IMR-90 (cell line): Measurements from ENCODE around the gene HERC3. TPM values are rescaled to one million over a fixed set of nuclear protein-coding genes. Genes with fewer than 3 reads are reported as not detected.

ENCODE experiments used
- ATAC-seq: fragments of 200-7000 bp; cut with Tn5 transposase; 2 replicates; pipeline ENCODE4 v1.9.1; 2020; ENCODE audit warnings: low read depth, mild to moderate bottlenecking, moderate library complexity
- BruUV-seq: library from RNA; stranded (reverse); fragments of 400-500 nt; replicated peaks from 2 replicates; lab custom pipeline; 2021; lab: Mats Ljungman, UMichigan
- CTCF ChIA-PET: fragments of 300-600 bp; formaldehyde crosslinking; extraction: SDS; loops from one replicate; lab custom pipeline; 2021; ENCODE audit warnings: antibody characterized with exemption; lab: Yijun Ruan, JAX
- POLR2A ChIA-PET: fragments of 300-600 bp; sonication (Branson Sonifier 250); formaldehyde crosslinking; loops from one replicate; lab custom pipeline; 2022; ENCODE audit warnings: antibody characterized with exemption; ENCODE audit not compliant: unreplicated experiment; lab: Charles Lee
- DNase-seq: peaks from one replicate; pipeline ENCODE4 v3.0.0; 2013
- H2AFZ ChIP-seq: replicated peaks from 2 replicates; pipeline ENCODE3; 2013; ENCODE audit warnings: low read length, mild to moderate bottlenecking; ENCODE audit not compliant: poor library complexity
- H2AK5ac ChIP-seq: 2 replicates; pipeline ENCODE4 v1.6.1; 2013; ENCODE audit warnings: low read depth, low read length, inconsistent platforms
- H2AK9ac ChIP-seq: replicated peaks from 2 replicates; pipeline ENCODE3; 2013; ENCODE audit warnings: mild to moderate bottlenecking, low read depth, low read length, moderate library complexity; ENCODE audit not compliant: poor library complexity
- H2BK120ac ChIP-seq: 2 replicates; pipeline ENCODE4 v1.6.1; 2013; ENCODE audit warnings: low read depth, low read length, inconsistent platforms
- H2BK15ac ChIP-seq: 3 replicates; pipeline ENCODE4 v1.6.1; 2013; ENCODE audit warnings: low read depth, low read length, inconsistent platforms
- H2BK20ac ChIP-seq: 2 replicates; pipeline ENCODE4 v1.6.1; 2013; ENCODE audit warnings: low read depth, mild to moderate bottlenecking, inconsistent platforms, low read length, moderate library complexity
- H2BK5ac ChIP-seq: 2 replicates; pipeline ENCODE4 v1.6.1; 2013; ENCODE audit warnings: mild to moderate bottlenecking, low read depth, low read length, inconsistent platforms; ENCODE audit not compliant: poor library complexity, severe bottlenecking
- H3K14ac ChIP-seq: replicated peaks from 2 replicates; pipeline ENCODE4 v1.6.1; 2013; ENCODE audit warnings: low read depth, low read length, inconsistent platforms
- H3K18ac ChIP-seq: 2 replicates; pipeline ENCODE4 v1.6.1; 2013; ENCODE audit warnings: low read depth, low read length, control low read depth
- H3K23ac ChIP-seq: 2 replicates; pipeline ENCODE4 v1.6.1; 2013; ENCODE audit warnings: low read depth, low read length, inconsistent platforms
- H3K27ac ChIP-seq: 2 replicates; pipeline ENCODE4 v1.5.1; 2013; ENCODE audit warnings: mild to moderate bottlenecking, control low read depth, low read length; ENCODE audit not compliant: insufficient read depth
- H3K27me3 ChIP-seq: 2 replicates; pipeline ENCODE4 v1.6.1; 2013; ENCODE audit warnings: low read length; ENCODE audit not compliant: control insufficient read depth, insufficient read depth
- H3K36me3 ChIP-seq: 2 replicates; pipeline ENCODE4 v1.6.1; 2013; ENCODE audit warnings: low read length, mixed read lengths; ENCODE audit not compliant: control insufficient read depth, insufficient read depth
- H3K4ac ChIP-seq: 2 replicates; pipeline ENCODE4 v1.6.1; 2013; ENCODE audit warnings: low read depth, low read length, inconsistent platforms
- H3K4me1 ChIP-seq: 2 replicates; pipeline ENCODE4 v1.6.1; 2013; ENCODE audit warnings: low read length, mixed read lengths; ENCODE audit not compliant: control insufficient read depth, insufficient read depth
- H3K4me2 ChIP-seq: 2 replicates; pipeline ENCODE4 v1.6.1; 2013; ENCODE audit warnings: low read depth, mild to moderate bottlenecking, control low read depth, low read length, moderate library complexity
- H3K4me3 ChIP-seq: 2 replicates; pipeline ENCODE4 v1.5.1; 2013; ENCODE audit warnings: low read depth, mild to moderate bottlenecking, control low read depth, low read length, moderate library complexity; ENCODE audit not compliant: insufficient read depth
- H3K56ac ChIP-seq: 2 replicates; pipeline ENCODE4 v1.6.1; 2013; ENCODE audit warnings: low read length, inconsistent platforms; ENCODE audit not compliant: insufficient read depth; ENCODE audit errors: extremely low read depth
- H3K79me1 ChIP-seq, 2 experiments: 2 replicates each; pipeline ENCODE4 v1.6.1; 2013; ENCODE audit warnings: low read length in 2 of 2, inconsistent platforms in 1 of 2, low read depth in 1 of 2
- H3K9ac ChIP-seq: 2 replicates; pipeline ENCODE4 v1.6.1; 2013; ENCODE audit warnings: low read depth, low read length, control low read depth
- H3K9me1 ChIP-seq: 2 replicates; pipeline ENCODE4 v1.6.1; 2013; ENCODE audit warnings: low read length, inconsistent platforms; ENCODE audit not compliant: insufficient read depth
- H3K9me3 ChIP-seq: 2 replicates; pipeline ENCODE4 v1.6.1; 2013; ENCODE audit warnings: low read length; ENCODE audit not compliant: control insufficient read depth, insufficient read depth
- H4K20me1 ChIP-seq: 2 replicates; pipeline ENCODE4 v1.6.1; 2013; ENCODE audit warnings: low read length, inconsistent platforms; ENCODE audit not compliant: insufficient read depth
- H4K5ac ChIP-seq: 2 replicates; pipeline ENCODE4 v1.6.1; 2013; ENCODE audit warnings: mild to moderate bottlenecking, low read depth, low read length, control low read depth
- H4K8ac ChIP-seq, 2 experiments: 2 replicates each; pipeline ENCODE4 v1.6.1; 2013; ENCODE audit warnings: low read depth in 2 of 2, low read length in 2 of 2, control low read depth in 1 of 2, inconsistent platforms in 1 of 2
- H4K91ac ChIP-seq: 2 replicates; pipeline ENCODE4 v1.6.1; 2013; ENCODE audit warnings: low read depth, low read length, inconsistent platforms; ENCODE audit not compliant: insufficient read depth
- BHLHE40 ChIP-seq: fragments of 150-350 bp; IDR thresholded peaks from 2 replicates; pipeline ENCODE4 v1.6.1; 2016; ENCODE audit warnings: mild to moderate bottlenecking, low read depth, low read length
- CEBPB ChIP-seq: IDR thresholded peaks from 2 replicates; pipeline ENCODE4 v1.6.1; 2012; ENCODE audit warnings: low read depth, low read length, improper control_type of control experiment
- CHD1 ChIP-seq: IDR thresholded peaks from 2 replicates; pipeline ENCODE4 v1.6.1; 2012; ENCODE audit warnings: low read depth, low read length, improper control_type of control experiment
- FOS ChIP-seq: fragments of 150-350 bp; IDR thresholded peaks from 2 replicates; pipeline ENCODE4 v1.6.1; 2016; ENCODE audit warnings: low read depth, low read length
- MAZ ChIP-seq: IDR thresholded peaks from 2 replicates; pipeline ENCODE4 v1.6.1; 2012; ENCODE audit warnings: low read depth, mild to moderate bottlenecking, low read length, improper control_type of control experiment, moderate library complexity, borderline replicate concordance
- MXI1 ChIP-seq: IDR thresholded peaks from 2 replicates; pipeline ENCODE4 v1.6.1; 2012; ENCODE audit warnings: low read depth, mild to moderate bottlenecking, low read length, moderate library complexity, borderline replicate concordance
- POLR2A ChIP-seq: IDR thresholded peaks from 2 replicates; pipeline ENCODE4 v1.6.1; 2012; ENCODE audit warnings: mild to moderate bottlenecking, low read depth, low read length
- RAD21 ChIP-seq: IDR thresholded peaks from 2 replicates; pipeline ENCODE4 v1.6.1; 2012; ENCODE audit warnings: low read length, improper control_type of control experiment
- RCOR1 ChIP-seq: IDR thresholded peaks from 2 replicates; pipeline ENCODE4 v1.6.1; 2012; ENCODE audit warnings: mild to moderate bottlenecking, low read length, improper control_type of control experiment; ENCODE audit not compliant: insufficient replicate concordance
- RFX5 ChIP-seq: IDR thresholded peaks from 2 replicates; pipeline ENCODE4 v1.8.0; 2012; ENCODE audit warnings: low read depth, mild to moderate bottlenecking, low read length, moderate library complexity
- SMC3 ChIP-seq: fragments of 150-350 bp; IDR thresholded peaks from 2 replicates; pipeline ENCODE4 v1.6.1; 2016; ENCODE audit warnings: low read depth, mild to moderate bottlenecking, antibody characterized with exemption, low read length, moderate library complexity
- WGBS, 2 experiments: methylation state at CpG; one replicate each; pipeline versions ENCODE4 v1.1.5 to v1.1.7; 2013; ENCODE audit warnings: missing lambda C conversion rate in 2 of 2; ENCODE audit not compliant: insufficient read length in 1 of 2; ENCODE audit errors: extremely low coverage in 2 of 2; 5-methylcytosine and 5-hydroxymethylcytosine counted together
- dilution Hi-C: fragments of 300-500 bp; cut with HindIII; formaldehyde crosslinking; loops from one replicate; pipeline ENCODE4 v1.14.3; 2018; ENCODE audit warnings: low sequenced_read_pairs; ENCODE audit not compliant: unreplicated experiment
- in situ Hi-C: fragments of 300-500 bp; cut with MboI; formaldehyde crosslinking; loops from 3 replicates; pipeline ENCODE4 v1.14.3; 2019; ENCODE audit warnings: low sequenced_read_pairs, inconsistent platforms, mixed read lengths
- intact Hi-C: fragments of 100-400 bp; cut with micrococcal nuclease; formaldehyde crosslinking; loops from 2 replicates; pipeline ENCODE4 v1.10.0; 2022
- polyA plus RNA-seq, 3 experiments: library from polyadenylated mRNA; depleted of rRNA; stranded (reverse); fragments of >200 nt; gene quantifications; 2 replicates each; pipeline ENCODE4 v1.2.3, GENCODE V29; 2012; ENCODE audit warnings: low replicate concordance in 1 of 3
- total RNA-seq: library from RNA; depleted of rRNA; stranded (reverse); fragments of >200 nt; gene quantifications from 2 replicates; pipeline ENCODE4 v1.2.3, GENCODE V29; 2012
- TF ChIP-seq, protein P1 (sequence below): fragments of 150-350 bp; IDR thresholded peaks from 2 replicates; pipeline ENCODE4 v1.6.1; 2017; ENCODE audit warnings: mild to moderate bottlenecking, antibody characterized with exemption, low read length, low read depth
- TF ChIP-seq, protein P2 (sequence below): fragments of 150-350 bp; IDR thresholded peaks from 2 replicates; pipeline ENCODE4 v1.6.1; 2016; ENCODE audit warnings: low read depth, mild to moderate bottlenecking, low read length, moderate library complexity, borderline replicate concordance

HERC3 gene
- total and polyA plus RNA-seq, 2 of the 4 experiments (the other 2 are of a cell fraction), result 8.9 to 9.5 TPM

DNA sequence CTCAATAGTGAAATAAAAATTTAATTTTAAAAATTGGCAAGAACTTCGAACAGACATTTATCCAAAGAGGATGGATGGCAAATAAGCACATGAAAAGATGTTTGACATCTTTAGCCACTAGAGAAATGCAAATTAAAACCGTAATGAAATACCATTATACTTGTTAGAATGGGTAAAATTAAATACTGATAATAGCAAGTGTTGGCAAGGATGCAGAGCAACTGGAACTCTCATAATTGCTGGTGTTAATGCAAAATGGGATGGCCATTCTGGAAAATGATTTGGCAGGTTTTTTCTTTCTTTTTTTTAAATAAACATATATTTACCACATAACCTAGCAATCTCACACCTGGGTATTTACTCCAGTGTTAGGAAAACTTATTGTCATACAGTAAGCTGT, 51.7 kb downstream of the HERC3 start:
- Histone ChIP-seq H2BK120ac (no peak overlapping the region), H4K20me1 (no peaks in the 10 kb centered on the region), H3K79me1 (peaks cover 5 to 11% of the 10 kb centered on the region in 2 experiments; a peak in 3 of 4 replicates), H2AK5ac (no peak overlapping the region), H3K9ac (no peak overlapping the region), H2AK9ac (no peak overlapping the region), H3K14ac (no peak overlapping the region), H4K91ac (no peak overlapping the region), H3K9me3 (no peaks in the 10 kb centered on the region), H4K8ac (no peak overlapping the region), H3K56ac (no peak overlapping the region), H3K4me1 (no peaks in the 10 kb centered on the region), H3K4me3 (no peak overlapping the region), H3K27ac (no peak overlapping the region), H3K27me3 (no peaks in the 10 kb centered on the region), H3K36me3 (no peaks in the 10 kb centered on the region), H4K5ac (no peak overlapping the region), H3K18ac (no peak overlapping the region), H2BK15ac (no peak overlapping the region), H3K9me1 (0 out of 2 replicates have a peak, but pooled peaks cover under 1% of the 10 kb centered on the region), H3K4me2 (no peak overlapping the region), H3K23ac (no peak overlapping the region), H2BK5ac (no peak overlapping the region), H2BK20ac (no peak overlapping the region), H3K4ac (no peak overlapping the region), H2AFZ (no peak overlapping the region)
- ATAC-seq (no peak), DNase-seq (no peak)
- intact Hi-C loops, result no loop called here
- ChIA-PET POLR2A (no interaction called here), CTCF (no interaction called here)
- no CpG with 5 or more reads among the region's 2 CpGs for WGBS, 2 experiments
- in situ Hi-C loops, result no loop called here
- no peak for TF ChIP-seq CEBPB
- TF ChIP-seq, protein P1, sequence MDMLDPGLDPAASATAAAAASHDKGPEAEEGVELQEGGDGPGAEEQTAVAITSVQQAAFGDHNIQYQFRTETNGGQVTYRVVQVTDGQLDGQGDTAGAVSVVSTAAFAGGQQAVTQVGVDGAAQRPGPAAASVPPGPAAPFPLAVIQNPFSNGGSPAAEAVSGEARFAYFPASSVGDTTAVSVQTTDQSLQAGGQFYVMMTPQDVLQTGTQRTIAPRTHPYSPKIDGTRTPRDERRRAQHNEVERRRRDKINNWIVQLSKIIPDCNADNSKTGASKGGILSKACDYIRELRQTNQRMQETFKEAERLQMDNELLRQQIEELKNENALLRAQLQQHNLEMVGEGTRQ, result no peak
- no peak for TF ChIP-seq CHD1
- no peak for TF ChIP-seq BHLHE40
- TF ChIP-seq SMC3, result no peak
- TF ChIP-seq RCOR1, result no peak
- TF ChIP-seq MAZ, result no peak
- TF ChIP-seq, protein P2, sequence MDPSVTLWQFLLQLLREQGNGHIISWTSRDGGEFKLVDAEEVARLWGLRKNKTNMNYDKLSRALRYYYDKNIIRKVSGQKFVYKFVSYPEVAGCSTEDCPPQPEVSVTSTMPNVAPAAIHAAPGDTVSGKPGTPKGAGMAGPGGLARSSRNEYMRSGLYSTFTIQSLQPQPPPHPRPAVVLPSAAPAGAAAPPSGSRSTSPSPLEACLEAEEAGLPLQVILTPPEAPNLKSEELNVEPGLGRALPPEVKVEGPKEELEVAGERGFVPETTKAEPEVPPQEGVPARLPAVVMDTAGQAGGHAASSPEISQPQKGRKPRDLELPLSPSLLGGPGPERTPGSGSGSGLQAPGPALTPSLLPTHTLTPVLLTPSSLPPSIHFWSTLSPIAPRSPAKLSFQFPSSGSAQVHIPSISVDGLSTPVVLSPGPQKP, result no peak
- no peak for TF ChIP-seq MXI1
- TF ChIP-seq RFX5, result no peak
- no peak for TF ChIP-seq FOS
- no peak for TF ChIP-seq RAD21
- no peak for TF ChIP-seq POLR2A
- no TSS peak for BruUV-seq
- dilution Hi-C loops, result no loop called here
